Measurements from ENCODE around the gene CT83. TPM values are rescaled to one million over a fixed set of nuclear protein-coding genes. Genes with fewer than 3 reads are reported as not detected.

Gene CT83
- total RNA-seq, 2 donors from 2014 or later: not detected

Other genes with a start within 250 kb of the CT83 start
- not detected for gene SLC6A14, start 26.4 kb downstream of the CT83 start, total RNA-seq